K562 (cell line): ENCODE measurements around the gene CNOT6. TPM values are rescaled to one million over a fixed set of nuclear protein-coding genes. Genes with fewer than 3 reads are reported as not detected.

Source experiments
- DLX4 ChIP-seq: fragments of 250-450 bp; sonication (Bioruptor Pico); IDR thresholded peaks from 2 replicates; pipeline ENCODE4 v1.6.1; 2021; ENCODE audit warnings: mild to moderate bottlenecking
- ESRRA ChIP-seq: fragments of 450-650 bp; IDR thresholded peaks from 2 replicates; pipeline ENCODE4 v1.6.1; 2014; ENCODE audit warnings: low read depth, mild to moderate bottlenecking, moderate library complexity, borderline replicate concordance
- ETV1 ChIP-seq: fragments of 450-650 bp; conservative IDR thresholded peaks from 2 replicates; pipeline ENCODE4 v1.6.1; 2016; ENCODE audit warnings: missing genetic modification characterization, control low read depth, low read depth, missing compliant biosample characterization
- FOXJ3 ChIP-seq: sonication (generic); formaldehyde crosslinking; IDR thresholded peaks from 2 replicates; pipeline ENCODE4 v1.4.0; 2020; ENCODE audit warnings: mild to moderate bottlenecking, missing genetic modification reagents
- FOXK2 ChIP-seq, 2 experiments: fragments of 450-650 bp; IDR thresholded peaks in 1 of 2; conservative IDR thresholded peaks in 1 of 2; 2 replicates each; pipeline ENCODE4 v1.6.1; 2016; ENCODE audit warnings: low read depth in 2 of 2, mild to moderate bottlenecking in 1 of 2
- HDAC2 ChIP-seq: fragments of 450-650 bp; IDR thresholded peaks from 2 replicates; pipeline ENCODE4 v1.6.1; 2016; ENCODE audit warnings: mild to moderate bottlenecking
- HSF4 ChIP-seq: fragments of 250-450 bp; sonication (Bioruptor Pico); IDR thresholded peaks from 2 replicates; pipeline ENCODE4 v2.1.2; 2022; ENCODE audit warnings: mild to moderate bottlenecking, moderate library complexity, borderline replicate concordance
- IFI16 ChIP-seq: fragments of 250-450 bp; sonication (Bioruptor Pico); IDR thresholded peaks from 2 replicates; pipeline ENCODE4 v2.1.2; 2022; ENCODE audit warnings: mild to moderate bottlenecking, inconsistent platforms
- KDM1A ChIP-seq, 2 experiments: fragments of 450-650 bp; IDR thresholded peaks; 2 replicates each; pipeline ENCODE4 v1.6.1; 2016; ENCODE audit warnings: mild to moderate bottlenecking in 2 of 2
- LEF1 ChIP-seq: fragments of 450-650 bp; IDR thresholded peaks from 2 replicates; pipeline ENCODE4 v1.6.1; 2016; ENCODE audit warnings: mild to moderate bottlenecking
- MTA2 ChIP-seq: fragments of 450-650 bp; IDR thresholded peaks from 2 replicates; pipeline ENCODE4 v1.6.1; 2016; ENCODE audit warnings: low read depth
- MTA3 ChIP-seq: fragments of 450-650 bp; formaldehyde crosslinking; IDR thresholded peaks from 2 replicates; pipeline ENCODE4 v1.6.1; 2017; ENCODE audit warnings: mild to moderate bottlenecking, borderline replicate concordance
- NFXL1 ChIP-seq: fragments of 450-650 bp; formaldehyde crosslinking; IDR thresholded peaks from 2 replicates; pipeline ENCODE4 v1.4.0; 2021; ENCODE audit warnings: mild to moderate bottlenecking
- POLR2B ChIP-seq: fragments of 450-650 bp; IDR thresholded peaks from 2 replicates; pipeline ENCODE4 v1.6.1; 2018; ENCODE audit warnings: low read depth; ENCODE audit not compliant: partially characterized antibody
- SETDB1 ChIP-seq: IDR thresholded peaks from one replicate; pipeline ENCODE4 v1.6.1; 2012; ENCODE audit warnings: low read length, control low read depth, inconsistent platforms
- TBP ChIP-seq: optimal IDR thresholded peaks from 2 replicates; pipeline ENCODE3; 2011; ENCODE audit warnings: low read depth, low read length, improper control_type of control experiment
- THRA ChIP-seq: fragments of 450-650 bp; IDR thresholded peaks from 2 replicates; pipeline ENCODE4 v1.6.1; 2017; ENCODE audit warnings: mild to moderate bottlenecking, moderate library complexity
- XRCC3 ChIP-seq: fragments of 450-650 bp; IDR thresholded peaks from 2 replicates; pipeline ENCODE4 v1.6.1; 2017; ENCODE audit warnings: mild to moderate bottlenecking, moderate library complexity
- ZNF143 ChIP-seq: sonication (generic); formaldehyde crosslinking; IDR thresholded peaks from 2 replicates; pipeline ENCODE4 v1.9.0; 2022; ENCODE audit warnings: mild to moderate bottlenecking, missing genetic modification reagents
- ZNF740 ChIP-seq, 3 experiments: fragments of 200-800 bp in 1 of 3; sonication (Bioruptor generic) in 1 of 3; sonication (generic) in 1 of 3; formaldehyde crosslinking in 1 of 3; IDR thresholded peaks; 2 replicates each; pipeline versions ENCODE4 v1.6.1 to v1.8.0; 2016 to 2022; ENCODE audit warnings: mild to moderate bottlenecking in 2 of 3, missing compliant biosample characterization in 2 of 3, missing genetic modification characterization in 2 of 3, missing genetic modification reagents in 1 of 3
- ZNF764 ChIP-seq: fragments of 250-450 bp; sonication (Bioruptor Pico); IDR thresholded peaks from 2 replicates; pipeline ENCODE4 v1.4.0; 2020; ENCODE audit warnings: low read depth, mild to moderate bottlenecking, moderate library complexity
- polyA plus RNA-seq, 8 experiments: library from polyadenylated mRNA; depleted of rRNA in 4 of 8; stranded (reverse) in 5 of 8; unstranded in 3 of 8; fragments of >200 nt; fragmentation: Nextera tagmentation in 2 of 8; fragmentation: Illumina TruSeq in 1 of 8; extraction: Ambion mirVana in 2 of 8; extraction: Trizol in 1 of 8; gene quantifications; 2 replicates each; pipeline versions ENCODE4 v1.2.1 to v1.2.3, GENCODE V29; 2011 to 2014; ENCODE audit warnings: inconsistent platforms in 1 of 8, missing spikeins in 1 of 8
- total RNA-seq, 7 experiments: library from RNA; depleted of rRNA in 6 of 7; stranded (reverse); fragments of >200 nt in 6 of 7; fragmentation: Illumina TruSeq in 2 of 7; extraction: Trizol in 2 of 7; gene quantifications; 2 replicates each; pipeline versions ENCODE4 v1.2.1 to v1.2.3, GENCODE V29; 2011 to 2021; ENCODE audit warnings: low replicate concordance in 1 of 7
- TF ChIP-seq, protein P1 (sequence below): sonication (generic); formaldehyde crosslinking; IDR thresholded peaks from 2 replicates; pipeline ENCODE4 v1.8.0; 2022; ENCODE audit warnings: missing genetic modification reagents, mild to moderate bottlenecking, moderate library complexity, borderline replicate concordance
- TF ChIP-seq, protein P2 (sequence below): fragments of 450-650 bp; IDR thresholded peaks from 2 replicates; pipeline ENCODE4 v1.6.1; 2017; ENCODE audit warnings: antibody characterized with exemption, mild to moderate bottlenecking

CNOT6 gene
- total and polyA plus RNA-seq, 9 of the 15 experiments (the other 6 are each of a cell fraction or from before 2014, with no cell fraction given): 4.9 to 32.4 (median 14.0) TPM

DNA sequence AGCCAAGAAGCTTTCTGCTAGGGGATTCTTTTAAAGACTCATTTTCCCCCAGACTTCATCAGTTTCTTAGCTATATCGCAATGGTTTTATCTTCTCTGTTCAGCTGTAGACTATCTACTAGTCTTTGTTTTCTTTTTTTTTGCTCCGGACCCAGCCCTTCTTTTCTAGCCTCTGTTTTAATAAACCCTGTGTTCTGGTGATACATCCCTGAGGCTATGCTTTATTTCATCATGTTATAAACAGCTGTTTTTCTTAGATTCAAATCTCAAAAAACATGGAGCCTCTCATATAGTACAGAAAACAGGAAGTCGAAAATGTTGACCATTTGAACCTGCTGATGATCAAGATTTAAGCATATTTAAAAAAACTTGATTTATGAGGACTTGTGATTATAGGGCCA, 59.4 kb downstream of the CNOT6 start (continued):
- TF ChIP-seq ZNF740 (CRISPR knock-in tag; IDR thresholded peaks at IDR 0.05) (no peak), ZNF740 (tag; IDR thresholded peaks at IDR 0.05) (no peak), ZNF764 (CRISPR knock-in tag) (no peak), FOXK2 (conservative IDR thresholded peaks at IDR 0.05 in 1 of 2, IDR thresholded peaks at IDR 0.05 in 1 of 2; ENCODE audit: low read depth in 2 of 2) (peak; percentile 89 to 91), DLX4 (no peak), THRA (no peak), HDAC2 (peak; percentile 63; the same call in 1 of the 2 replicates), LEF1 (peak; percentile 68; the same call in 1 of the 2 replicates), XRCC3 (no peak), ESRRA (no peak), SETDB1 (no peak), POLR2B (no peak), FOXJ3 (CRISPR knock-in tag) (no peak), MTA3 (no peak), KDM1A (IDR thresholded peaks at IDR 0.05) (no peak), NFXL1 (CRISPR knock-in tag) (no peak; the same call in 1 of the 2 replicates), HSF4 (CRISPR knock-in tag) (no peak), ZNF143 (no peak), IFI16 (CRISPR knock-in tag) (no peak), ETV1 (no peak), TBP (no peak), MTA2 (peak; percentile 83)
- TF ChIP-seq, protein P1, sequence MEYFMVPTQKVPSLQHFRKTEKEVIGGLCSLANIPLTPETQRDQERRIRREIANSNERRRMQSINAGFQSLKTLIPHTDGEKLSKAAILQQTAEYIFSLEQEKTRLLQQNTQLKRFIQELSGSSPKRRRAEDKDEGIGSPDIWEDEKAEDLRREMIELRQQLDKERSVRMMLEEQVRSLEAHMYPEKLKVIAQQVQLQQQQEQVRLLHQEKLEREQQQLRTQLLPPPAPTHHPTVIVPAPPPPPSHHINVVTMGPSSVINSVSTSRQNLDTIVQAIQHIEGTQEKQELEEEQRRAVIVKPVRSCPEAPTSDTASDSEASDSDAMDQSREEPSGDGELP (CRISPR knock-in tag): peak; percentile 78; the same call in 1 of the 2 replicates
- TF ChIP-seq, protein P2, sequence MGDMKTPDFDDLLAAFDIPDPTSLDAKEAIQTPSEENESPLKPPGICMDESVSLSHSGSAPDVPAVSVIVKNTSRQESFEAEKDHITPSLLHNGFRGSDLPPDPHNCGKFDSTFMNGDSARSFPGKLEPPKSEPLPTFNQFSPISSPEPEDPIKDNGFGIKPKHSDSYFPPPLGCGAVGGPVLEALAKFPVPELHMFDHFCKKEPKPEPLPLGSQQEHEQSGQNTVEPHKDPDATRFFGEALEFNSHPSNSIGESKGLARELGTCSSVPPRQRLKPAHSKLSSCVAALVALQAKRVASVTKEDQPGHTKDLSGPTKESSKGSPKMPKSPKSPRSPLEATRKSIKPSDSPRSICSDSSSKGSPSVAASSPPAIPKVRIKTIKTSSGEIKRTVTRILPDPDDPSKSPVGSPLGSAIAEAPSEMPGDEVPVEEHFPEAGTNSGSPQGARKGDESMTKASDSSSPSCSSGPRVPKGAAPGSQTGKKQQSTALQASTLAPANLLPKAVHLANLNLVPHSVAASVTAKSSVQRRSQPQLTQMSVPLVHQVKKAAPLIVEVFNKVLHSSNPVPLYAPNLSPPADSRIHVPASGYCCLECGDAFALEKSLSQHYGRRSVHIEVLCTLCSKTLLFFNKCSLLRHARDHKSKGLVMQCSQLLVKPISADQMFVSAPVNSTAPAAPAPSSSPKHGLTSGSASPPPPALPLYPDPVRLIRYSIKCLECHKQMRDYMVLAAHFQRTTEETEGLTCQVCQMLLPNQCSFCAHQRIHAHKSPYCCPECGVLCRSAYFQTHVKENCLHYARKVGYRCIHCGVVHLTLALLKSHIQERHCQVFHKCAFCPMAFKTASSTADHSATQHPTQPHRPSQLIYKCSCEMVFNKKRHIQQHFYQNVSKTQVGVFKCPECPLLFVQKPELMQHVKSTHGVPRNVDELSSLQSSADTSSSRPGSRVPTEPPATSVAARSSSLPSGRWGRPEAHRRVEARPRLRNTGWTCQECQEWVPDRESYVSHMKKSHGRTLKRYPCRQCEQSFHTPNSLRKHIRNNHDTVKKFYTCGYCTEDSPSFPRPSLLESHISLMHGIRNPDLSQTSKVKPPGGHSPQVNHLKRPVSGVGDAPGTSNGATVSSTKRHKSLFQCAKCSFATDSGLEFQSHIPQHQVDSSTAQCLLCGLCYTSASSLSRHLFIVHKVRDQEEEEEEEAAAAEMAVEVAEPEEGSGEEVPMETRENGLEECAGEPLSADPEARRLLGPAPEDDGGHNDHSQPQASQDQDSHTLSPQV: peak; percentile 66; the same call in 1 of the 2 replicates
